ENCODE results near the gene BTBD8.

Gene BTBD8

DNA sequence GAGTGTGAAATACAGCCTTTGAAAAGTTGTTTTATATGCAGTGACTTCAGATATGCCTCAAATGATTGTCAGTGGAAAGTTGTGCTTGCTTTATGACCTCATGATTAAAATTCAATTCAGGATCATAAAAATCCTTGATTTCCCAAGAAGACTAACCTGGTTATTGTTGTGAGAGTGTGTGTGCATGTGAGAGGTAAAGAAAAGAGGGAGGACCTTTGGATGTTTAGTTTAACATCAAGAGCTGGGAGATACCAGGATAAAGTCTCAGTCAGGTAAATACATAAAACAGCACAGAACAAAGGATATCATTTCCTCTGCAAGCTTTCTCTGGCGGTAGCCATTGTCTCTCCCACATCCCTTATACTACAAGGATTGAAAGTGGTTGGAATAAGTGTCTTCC is 14.4 kb downstream of the BTBD8 start:
- no peak for DNase-seq

DNA sequence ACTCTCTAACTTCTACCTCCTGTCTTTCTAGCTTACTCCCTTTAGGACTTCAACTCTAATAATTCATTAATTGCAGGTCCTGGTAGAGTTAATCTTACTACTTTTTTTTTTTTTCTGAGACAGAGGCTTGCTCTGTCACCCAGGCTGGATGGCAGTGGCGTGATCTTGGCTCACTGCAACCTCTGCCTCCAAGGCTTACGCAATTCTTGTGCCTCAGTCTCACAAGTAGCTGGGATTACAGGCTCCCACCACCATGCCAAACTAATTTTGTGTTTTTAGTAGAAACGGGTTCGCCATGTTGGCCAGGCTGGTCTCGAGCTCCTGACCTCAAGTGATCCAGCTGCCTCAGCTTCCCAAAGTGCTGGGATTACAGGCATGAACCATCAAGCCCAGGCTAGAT is 15.7 kb downstream of the BTBD8 start:
- no peak for DNase-seq

- no peak for DNase-seq
Observed at GRCh38 chr1:92096317-92096716, 16.2 kb downstream of the BTBD8 start.

GRCh38 chr1:92105546-92106081 is 25.5 kb downstream of the BTBD8 start:
- no peak for DNase-seq

- DNase-seq = no peak
Observed at GRCh38 chr1:92108631-92109030, 28.5 kb downstream of the BTBD8 start.

GRCh38 chr1:92117526-92117925 is 37.4 kb downstream of the BTBD8 start:
- DNase-seq = no peak

DNA sequence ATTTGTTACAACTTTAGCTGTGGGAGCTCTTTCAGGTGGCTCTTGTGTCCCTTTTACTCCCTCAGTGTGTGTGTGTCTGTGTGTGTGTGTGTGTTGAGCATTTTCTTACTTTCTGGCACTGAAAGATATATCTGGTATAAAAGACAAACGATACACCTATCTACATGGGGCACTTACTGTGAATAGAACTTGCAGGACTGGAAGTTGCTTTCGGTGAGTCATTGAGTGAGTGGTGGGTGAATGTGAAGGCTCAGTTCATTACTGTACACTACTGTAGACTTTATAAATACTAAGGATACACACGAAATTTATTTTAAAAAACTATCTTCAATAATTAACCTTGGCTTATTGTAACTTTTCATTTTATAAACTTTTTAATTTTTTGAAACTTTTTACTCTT is 38.7 kb downstream of the BTBD8 start:
- DNase-seq = no peak

GRCh38 chr1:92123868-92124267 is 43.7 kb downstream of the BTBD8 start:
- no peak for DNase-seq

DNA sequence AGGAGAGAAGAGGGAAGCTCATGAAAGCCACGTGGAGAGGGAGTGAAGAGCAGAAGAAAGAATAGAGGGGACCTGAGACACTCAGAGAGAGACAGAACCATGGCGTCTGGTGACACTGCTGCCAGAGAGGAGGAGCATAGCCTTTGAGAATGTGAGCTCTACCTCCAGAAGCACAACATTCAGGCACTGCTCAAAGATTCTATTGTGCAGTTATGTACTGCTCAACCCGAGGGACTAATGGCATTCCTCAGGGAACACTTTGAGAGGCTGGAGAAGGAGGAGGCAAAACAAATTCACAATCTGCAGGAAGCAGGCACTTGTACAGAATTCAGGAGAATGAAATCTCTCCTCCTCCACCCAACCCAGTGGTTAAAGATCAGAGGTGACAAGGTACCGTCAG is 45.1 kb downstream of the BTBD8 start:
- no peak for DNase-seq

- DNase-seq = no peak
Observed at GRCh38 chr1:92126088-92126487, 45.9 kb downstream of the BTBD8 start.

DNA sequence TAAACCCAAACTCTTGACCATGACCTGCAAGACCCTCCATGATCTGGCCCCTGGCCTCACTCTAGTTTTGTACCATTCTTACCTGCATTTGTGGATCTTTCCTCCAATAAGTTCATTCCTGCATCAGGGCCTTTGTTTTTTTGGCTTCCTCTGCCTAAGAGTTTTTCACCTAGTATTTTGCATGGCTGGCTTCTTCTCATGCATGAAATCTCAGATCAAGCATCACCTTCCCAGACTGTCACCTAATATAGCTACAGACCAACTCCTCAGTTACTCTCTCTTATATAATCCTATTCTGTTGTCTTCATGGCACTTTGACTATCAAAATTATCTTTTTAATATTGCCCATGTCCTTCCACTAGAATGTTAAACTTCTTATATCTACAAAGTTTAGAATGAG is 54.2 kb downstream of the BTBD8 start:
- no peak for DNase-seq

DNA sequence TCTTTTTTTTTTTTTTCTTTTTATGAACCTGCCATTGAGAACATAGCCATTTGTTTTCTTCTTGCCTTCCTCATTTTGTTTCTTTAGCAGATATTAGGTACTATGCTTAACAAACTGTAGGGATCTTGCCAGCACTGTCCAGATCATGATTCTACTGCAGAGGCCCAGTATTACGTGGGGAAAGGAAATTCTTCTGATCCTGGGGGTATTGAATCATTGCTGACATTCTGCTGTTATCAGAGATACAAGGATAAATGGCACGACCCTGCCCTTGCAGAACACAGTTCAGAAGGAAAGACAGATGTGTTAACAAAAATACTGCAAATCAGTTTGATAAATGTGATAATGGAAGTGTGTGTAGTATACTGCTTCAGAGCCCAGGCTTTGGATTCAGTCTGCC is 56.2 kb downstream of the BTBD8 start:
- no peak for DNase-seq

DNA sequence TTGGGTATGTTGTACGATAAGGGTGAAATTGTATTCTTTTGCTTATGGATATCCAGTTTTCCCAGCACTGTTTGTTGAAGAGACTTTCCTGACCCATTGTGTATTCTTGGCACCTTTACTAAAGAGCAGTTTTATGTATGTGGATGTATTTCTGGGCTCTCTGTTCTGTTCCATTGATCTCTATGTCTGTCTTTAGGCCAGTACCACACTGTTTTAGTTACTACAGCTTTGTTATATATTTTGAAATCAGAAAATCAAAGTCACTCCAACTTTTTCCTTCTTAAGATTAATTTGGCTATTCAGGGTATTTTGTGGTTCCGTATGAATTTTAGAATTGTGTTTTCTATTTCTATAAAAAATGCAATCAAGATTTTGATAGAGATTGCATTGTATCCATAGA is 74.8 kb downstream of the BTBD8 start:
- DNase-seq = no peak

GRCh38 chr1:92159593-92159992 is 79.4 kb downstream of the BTBD8 start:
- no peak for DNase-seq

DNA sequence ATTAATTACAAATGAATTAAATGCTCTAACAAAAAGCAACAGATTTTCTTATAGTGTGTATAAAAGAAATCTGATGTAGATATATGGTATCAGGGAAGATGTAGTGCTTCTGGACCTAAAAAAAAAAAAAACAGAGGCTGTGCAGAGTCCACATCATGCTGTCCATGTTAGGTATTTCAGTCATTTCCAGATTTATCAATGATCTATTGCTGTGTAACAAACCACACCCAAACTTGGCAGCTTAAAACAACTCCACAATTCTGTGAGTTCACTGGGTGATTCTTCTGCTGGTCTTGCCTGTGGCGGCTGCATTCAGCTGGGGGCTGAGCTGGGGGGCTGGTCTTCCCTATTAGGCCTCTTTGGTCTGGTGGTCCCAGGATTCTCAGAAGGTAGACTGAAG is 85.2 kb downstream of the BTBD8 start:
- DNase-seq = no peak

GRCh38 chr1:92167151-92167550 is 87.0 kb downstream of the BTBD8 start:
- no peak for DNase-seq

GRCh38 chr1:92168657-92169056 is 88.5 kb downstream of the BTBD8 start:
- DNase-seq = no peak

DNA sequence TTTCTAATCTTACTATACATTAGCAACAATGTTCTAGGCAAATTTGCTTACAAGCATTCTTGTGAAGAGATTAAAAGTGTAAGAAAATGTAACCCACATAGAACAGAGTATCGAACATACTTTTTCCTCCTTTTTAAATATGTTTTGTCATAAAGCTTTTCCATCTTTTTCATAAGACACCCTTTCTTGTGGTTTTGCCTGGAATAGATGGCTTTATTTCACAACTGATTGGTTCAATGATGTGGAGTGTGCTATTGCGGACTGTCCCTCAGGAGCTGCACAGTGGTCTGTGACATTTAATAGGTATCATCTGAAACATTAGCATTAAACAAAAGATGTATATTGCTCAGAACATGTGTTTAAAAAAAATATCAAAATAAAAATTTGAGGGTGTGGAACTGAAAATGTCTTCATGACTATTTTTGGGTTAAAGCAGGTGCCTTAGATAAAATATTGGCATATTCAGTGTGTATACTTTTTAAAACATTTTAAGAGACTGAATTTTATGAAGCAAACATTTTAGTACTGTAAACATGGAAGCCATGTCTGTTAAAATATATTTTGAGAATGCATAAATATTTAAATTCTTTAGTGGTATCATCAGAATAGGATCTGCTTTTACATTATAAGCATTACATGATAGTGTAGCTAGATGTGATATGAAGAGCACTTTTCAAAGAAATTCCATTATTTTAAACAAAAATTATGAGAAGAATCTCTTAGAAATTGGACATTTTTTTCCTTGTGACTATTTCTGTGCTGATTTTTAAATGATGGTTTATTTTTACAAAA is 89.3 kb downstream of the BTBD8 start:
- DNase-seq = no peak

GRCh38 chr1:92184632-92185031 is 104.5 kb downstream of the BTBD8 start:
- DNase-seq = no peak

GRCh38 chr1:92186081-92186480 is 105.9 kb downstream of the BTBD8 start:
- no peak for DNase-seq

GRCh38 chr1:92188436-92189255 is 108.5 kb downstream of the BTBD8 start:
- no peak for DNase-seq

DNA sequence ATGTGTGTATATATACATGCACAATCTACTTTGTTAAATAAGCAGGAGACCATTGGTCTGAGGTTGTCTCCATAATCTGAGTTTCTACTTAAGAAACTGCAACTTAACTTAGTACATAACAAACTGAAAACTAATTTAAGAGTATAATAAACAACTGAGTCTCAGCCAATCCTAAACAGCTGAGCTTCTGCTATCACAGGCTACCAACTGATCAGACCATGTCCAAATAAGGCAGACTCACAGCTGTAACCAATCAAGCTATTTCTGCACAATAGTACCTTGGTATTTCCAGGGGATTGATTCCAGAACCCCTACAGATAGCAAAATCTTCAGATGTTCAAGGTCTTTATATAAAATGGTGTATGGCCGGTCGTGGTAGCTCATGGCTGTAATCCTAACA is 111.6 kb downstream of the BTBD8 start:
- no peak for DNase-seq

DNA sequence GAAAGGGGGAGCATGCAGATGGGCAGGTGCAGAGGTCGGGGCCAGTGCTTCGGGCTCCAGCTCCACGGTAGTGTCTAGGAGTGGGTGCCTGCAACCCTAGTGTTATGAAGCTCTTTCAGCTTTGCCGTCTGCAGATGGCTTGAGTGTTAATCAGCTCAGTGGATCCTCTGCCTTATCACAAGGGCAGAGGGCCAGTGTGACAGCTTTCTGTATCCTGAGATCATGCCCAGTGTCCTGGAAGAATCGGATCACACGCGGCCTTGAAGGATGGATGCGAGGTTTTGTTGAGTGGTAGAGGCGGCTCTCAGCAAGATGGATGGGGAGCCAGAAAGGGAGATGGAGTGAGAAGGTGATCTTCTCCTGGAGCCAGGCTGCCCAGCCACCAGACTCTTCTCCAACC is 112.1 kb downstream of the BTBD8 start:
- no peak for DNase-seq

- no peak for DNase-seq
Observed at GRCh38 chr1:92194511-92194910, 114.4 kb downstream of the BTBD8 start.

Data from CD4-positive, alpha-beta T cell treated with Interleukin-17A for 1 hour (primary cell).